Erythroblast (primary cell): ENCODE results near the gene APH1B.

Source experiments
- GATA1 ChIP-seq: IDR thresholded peaks from 2 replicates; pipeline ENCODE4 v1.6.1; 2011; ENCODE audit warnings: low read depth, mild to moderate bottlenecking, control low read depth, low read length, moderate library complexity
- POLR2A ChIP-seq: IDR thresholded peaks from 2 replicates; pipeline ENCODE4 v1.6.1; 2011; ENCODE audit warnings: mild to moderate bottlenecking, low read length

DNA sequence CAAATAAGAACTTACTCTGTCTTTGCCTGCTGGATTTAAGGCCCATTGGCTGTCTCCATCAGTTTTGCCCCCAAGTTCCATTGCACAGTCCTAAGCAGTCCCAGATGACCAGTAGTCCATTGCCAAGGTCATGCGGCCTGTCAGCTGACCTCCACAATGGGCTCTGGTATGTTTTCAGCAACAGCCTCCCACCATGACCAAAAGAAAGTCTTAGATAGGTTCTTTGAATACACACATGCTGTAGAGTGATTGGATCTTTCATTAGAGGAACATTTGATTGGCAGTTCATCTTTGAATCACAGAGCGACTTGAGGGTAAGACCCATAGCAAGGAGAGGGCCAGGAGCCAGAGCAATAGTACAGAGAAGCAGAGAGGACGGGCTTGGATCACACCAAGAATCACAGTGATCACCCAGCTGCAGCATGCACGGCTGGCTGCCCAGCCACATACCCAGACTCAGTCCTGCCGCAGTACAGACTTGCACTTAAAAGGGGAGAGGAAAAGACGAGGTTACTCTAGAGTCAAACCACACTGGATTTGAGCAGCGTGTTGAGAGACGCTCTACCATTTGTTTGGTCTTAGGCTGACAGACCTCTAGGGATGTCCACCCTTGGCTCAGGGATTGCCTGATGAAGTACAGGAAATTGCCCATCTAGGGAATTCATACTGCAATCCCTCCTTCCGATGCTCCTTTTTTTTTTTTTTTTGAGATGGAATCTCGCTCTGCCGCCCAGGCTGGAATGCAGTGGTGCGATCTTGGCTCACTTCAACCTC is 50.4 kb downstream of the APH1B start:
- TF ChIP-seq POLR2A, result no peak
- no peak for TF ChIP-seq GATA1
